ENCODE results near the gene HHIP.
"Not testable (repeated sequence)": the region's sequence is repeated elsewhere in the genome, so short reads cannot be mapped to it uniquely, and the experiment has no call there.

HHIP gene

GRCh38 chr4:144754562-144755410, 108.8 kb downstream of the HHIP start:
- Histone ChIP-seq H3K27ac (ENCODE audit: low read depth, low read length, poor library complexity, severe bottlenecking) (no peak overlapping the region), H2AFZ (ENCODE audit: low read length) (no peak overlapping the region), H3K27me3 (ENCODE audit: insufficient read depth, low read length) (no peaks in the 10 kb centered on the region), H3K9me3 (ENCODE audit: low read length) (no peaks in the 10 kb centered on the region), H3K4me3 (ENCODE audit: low read depth, low read length, poor library complexity, severe bottlenecking) (no peak overlapping the region), H4K20me1 (ENCODE audit: insufficient read depth, low read length) (no peaks in the 10 kb centered on the region), H3K4me1 (ENCODE audit: insufficient read depth, low read length, severe bottlenecking) (no peaks in the 10 kb centered on the region), H3K79me2 (ENCODE audit: insufficient read depth, low read length) (no peaks in the 10 kb centered on the region), H3F3A (ENCODE audit: insufficient read depth, low read length) (no peaks in the 10 kb centered on the region), H3K36me3 (ENCODE audit: insufficient read depth, low read length) (no peaks in the 10 kb centered on the region), H3K9ac (ENCODE audit: low read length) (no peak overlapping the region), H3K4me2 (ENCODE audit: low read length) (no peak overlapping the region), H3K9me2 (ENCODE audit: low read depth, low read length) (no peaks in the 10 kb centered on the region)
- peak; percentile 18; the same call in 1 of the 2 replicates for TF ChIP-seq CTCF (IDR thresholded peaks at IDR 0.05; ENCODE audit: low read length)
- no peak for TF ChIP-seq EZH2 (IDR thresholded peaks at IDR 0.05; ENCODE audit: borderline replicate concordance, low read length)

GRCh38 chr4:144757969-144758368, 112.0 kb downstream of the HHIP start:
- Histone ChIP-seq H3K4me2 (ENCODE audit: low read length) (no peak overlapping the region), H3K36me3 (ENCODE audit: insufficient read depth, low read length) (no peaks in the 10 kb centered on the region), H3K27ac (ENCODE audit: low read depth, low read length, poor library complexity, severe bottlenecking) (no peak overlapping the region), H3K9me3 (ENCODE audit: low read length) (no peaks in the 10 kb centered on the region), H3K27me3 (ENCODE audit: insufficient read depth, low read length) (no peaks in the 10 kb centered on the region), H3K9ac (ENCODE audit: low read length) (no peak overlapping the region), H4K20me1 (ENCODE audit: insufficient read depth, low read length) (no peaks in the 10 kb centered on the region), H3K4me1 (ENCODE audit: insufficient read depth, low read length, severe bottlenecking) (no peaks in the 10 kb centered on the region), H3K79me2 (ENCODE audit: insufficient read depth, low read length) (no peaks in the 10 kb centered on the region), H3F3A (ENCODE audit: insufficient read depth, low read length) (no peaks in the 10 kb centered on the region), H2AFZ (ENCODE audit: low read length) (no peak overlapping the region), H3K4me3 (ENCODE audit: low read depth, low read length, poor library complexity, severe bottlenecking) (no peak overlapping the region), H3K9me2 (ENCODE audit: low read depth, low read length) (no peaks in the 10 kb centered on the region)
- TF ChIP-seq CTCF (IDR thresholded peaks at IDR 0.05; ENCODE audit: low read length) (no peak), EZH2 (IDR thresholded peaks at IDR 0.05; ENCODE audit: borderline replicate concordance, low read length) (no peak)

- not testable (repeated sequence) for H3K79me2 ChIP-seq (ENCODE audit: insufficient read depth, low read length); H3K4me3 ChIP-seq (ENCODE audit: low read depth, low read length, poor library complexity, severe bottlenecking); H3K4me2 ChIP-seq (ENCODE audit: low read length)
Observed at GRCh38 chr4:144768809-144769208, 122.9 kb downstream of the HHIP start.

GRCh38 chr4:144778364-144778763, 132.4 kb downstream of the HHIP start:
- Histone ChIP-seq H3K9me2 (ENCODE audit: low read depth, low read length) (no peaks in the 10 kb centered on the region), H3K79me2 (ENCODE audit: insufficient read depth, low read length) (no peaks in the 10 kb centered on the region), H3K9me3 (ENCODE audit: low read length) (no peaks in the 10 kb centered on the region), H4K20me1 (ENCODE audit: insufficient read depth, low read length) (no peaks in the 10 kb centered on the region), H3K36me3 (ENCODE audit: insufficient read depth, low read length) (no peaks in the 10 kb centered on the region), H2AFZ (ENCODE audit: low read length) (no peak overlapping the region), H3K4me1 (ENCODE audit: insufficient read depth, low read length, severe bottlenecking) (no peaks in the 10 kb centered on the region), H3F3A (ENCODE audit: insufficient read depth, low read length) (no peaks in the 10 kb centered on the region), H3K27me3 (ENCODE audit: insufficient read depth, low read length) (no peaks in the 10 kb centered on the region), H3K9ac (ENCODE audit: low read length) (no peak overlapping the region), H3K4me3 (ENCODE audit: low read depth, low read length, poor library complexity, severe bottlenecking) (no peak overlapping the region), H3K27ac (ENCODE audit: low read depth, low read length, poor library complexity, severe bottlenecking) (no peak overlapping the region), H3K4me2 (ENCODE audit: low read length) (no peak overlapping the region)
- TF ChIP-seq CTCF (IDR thresholded peaks at IDR 0.05; ENCODE audit: low read length) (no peak), EZH2 (IDR thresholded peaks at IDR 0.05; ENCODE audit: borderline replicate concordance, low read length) (no peak)

More at GRCh38 chr4:144768809-144769208, 122.9 kb downstream of the HHIP start:
- H4K20me1 ChIP-seq (ENCODE audit: insufficient read depth, low read length); H3K9me3 ChIP-seq (ENCODE audit: low read length); H3K4me1 ChIP-seq (ENCODE audit: insufficient read depth, low read length, severe bottlenecking); H2AFZ ChIP-seq (ENCODE audit: low read length); H3K27ac ChIP-seq (ENCODE audit: low read depth, low read length, poor library complexity, severe bottlenecking); H3K36me3 ChIP-seq (ENCODE audit: insufficient read depth, low read length); H3K9me2 ChIP-seq (ENCODE audit: low read depth, low read length); H3K27me3 ChIP-seq (ENCODE audit: insufficient read depth, low read length); H3F3A ChIP-seq (ENCODE audit: insufficient read depth, low read length); H3K9ac ChIP-seq (ENCODE audit: low read length): not testable (repeated sequence)
